PFSK-1 (cell line): ENCODE results near the gene PCSK5.

Source experiments
- FOXP2 ChIP-seq: optimal IDR thresholded peaks from 2 replicates; pipeline ENCODE3; 2011; ENCODE audit warnings: borderline replicate concordance, control low read depth, inconsistent platforms; ENCODE audit not compliant: insufficient read depth; ENCODE audit errors: extremely low read length, extremely low read depth
- POLR2AphosphoS5 ChIP-seq: IDR thresholded peaks from 2 replicates; pipeline ENCODE4 v1.6.1; 2012; ENCODE audit warnings: low read depth, mild to moderate bottlenecking, control low read depth, low read length, moderate library complexity
- REST ChIP-seq, 2 experiments: IDR thresholded peaks; 2 replicates each; pipeline versions ENCODE4 v1.6.1 to v1.8.0; 2011 to 2012; ENCODE audit warnings: low read depth in 2 of 2, low read length in 2 of 2, control low read depth in 1 of 2, inconsistent platforms in 1 of 2, mild to moderate bottlenecking in 1 of 2, moderate library complexity in 1 of 2; ENCODE audit not compliant: insufficient read depth in 1 of 2
- SIN3A ChIP-seq: IDR thresholded peaks from 2 replicates; pipeline ENCODE4 v1.6.1; 2012; ENCODE audit warnings: mild to moderate bottlenecking, low read length, moderate library complexity, borderline replicate concordance; ENCODE audit not compliant: insufficient read depth
- TAF1 ChIP-seq: IDR thresholded peaks from 2 replicates; pipeline ENCODE4 v1.6.1; 2012; ENCODE audit warnings: low read length, control low read depth, borderline replicate concordance; ENCODE audit not compliant: insufficient read depth

The PCSK5 gene

GRCh38 chr9:76341616-76342015, 451.1 kb downstream of the PCSK5 start:
- no peak for TF ChIP-seq TAF1
- no peak for TF ChIP-seq POLR2AphosphoS5
- TF ChIP-seq SIN3A: no peak
- TF ChIP-seq FOXP2: no peak
- TF ChIP-seq REST (IDR thresholded peaks at IDR 0.05; ENCODE audit: insufficient read depth in 1 of 2, low read depth in 2 of 2, low read length in 2 of 2): no peak

- TF ChIP-seq SIN3A (no peak), REST (IDR thresholded peaks at IDR 0.05; ENCODE audit: insufficient read depth in 1 of 2, low read depth in 2 of 2, low read length in 2 of 2) (no peak), POLR2AphosphoS5 (no peak), TAF1 (no peak), FOXP2 (no peak)
These were observed 451.7 kb downstream of the PCSK5 start for GRCh38 chr9:76342201-76342600.

GRCh38 chr9:76342858-76343257, 452.4 kb downstream of the PCSK5 start:
- TF ChIP-seq FOXP2 (no peak), REST (IDR thresholded peaks at IDR 0.05; ENCODE audit: insufficient read depth in 1 of 2, low read depth in 2 of 2, low read length in 2 of 2) (no peak), POLR2AphosphoS5 (no peak), SIN3A (no peak), TAF1 (no peak)

- TF ChIP-seq SIN3A (no peak), REST (IDR thresholded peaks at IDR 0.05; ENCODE audit: insufficient read depth in 1 of 2, low read depth in 2 of 2, low read length in 2 of 2) (no peak), FOXP2 (no peak), POLR2AphosphoS5 (no peak), TAF1 (no peak)
These were observed 459.4 kb downstream of the PCSK5 start for GRCh38 chr9:76349865-76350264.

GRCh38 chr9:76351006-76351405, 460.5 kb downstream of the PCSK5 start:
- no peak for TF ChIP-seq REST (IDR thresholded peaks at IDR 0.05; ENCODE audit: insufficient read depth in 1 of 2, low read depth in 2 of 2, low read length in 2 of 2)
- TF ChIP-seq TAF1: no peak
- no peak for TF ChIP-seq POLR2AphosphoS5
- TF ChIP-seq FOXP2: no peak
- TF ChIP-seq SIN3A: no peak
